IMR-90 (cell line): ENCODE data around the gene LPIN1. TPM values are rescaled to one million over a fixed set of nuclear protein-coding genes. Genes with fewer than 3 reads are reported as not detected.

Source experiments
- ATAC-seq: fragments of 200-7000 bp; cut with Tn5 transposase; 2 replicates; pipeline ENCODE4 v1.9.1; 2020; ENCODE audit warnings: low read depth, mild to moderate bottlenecking, moderate library complexity
- BruUV-seq: library from RNA; stranded (reverse); fragments of 400-500 nt; replicated peaks from 2 replicates; lab custom pipeline; 2021; lab: Mats Ljungman, UMichigan
- CTCF ChIA-PET: fragments of 300-600 bp; formaldehyde crosslinking; extraction: SDS; loops from one replicate; lab custom pipeline; 2021; ENCODE audit warnings: antibody characterized with exemption; lab: Yijun Ruan, JAX
- POLR2A ChIA-PET: fragments of 300-600 bp; sonication (Branson Sonifier 250); formaldehyde crosslinking; loops from one replicate; lab custom pipeline; 2022; ENCODE audit warnings: antibody characterized with exemption; ENCODE audit not compliant: unreplicated experiment; lab: Charles Lee
- DNase-seq: peaks from one replicate; pipeline ENCODE4 v3.0.0; 2013
- H2AFZ ChIP-seq: replicated peaks from 2 replicates; pipeline ENCODE3; 2013; ENCODE audit warnings: low read length, mild to moderate bottlenecking; ENCODE audit not compliant: poor library complexity
- H2AK5ac ChIP-seq: 2 replicates; pipeline ENCODE4 v1.6.1; 2013; ENCODE audit warnings: low read depth, low read length, inconsistent platforms
- H2AK9ac ChIP-seq: replicated peaks from 2 replicates; pipeline ENCODE3; 2013; ENCODE audit warnings: mild to moderate bottlenecking, low read depth, low read length, moderate library complexity; ENCODE audit not compliant: poor library complexity
- H2BK120ac ChIP-seq: 2 replicates; pipeline ENCODE4 v1.6.1; 2013; ENCODE audit warnings: low read depth, low read length, inconsistent platforms
- H2BK15ac ChIP-seq: 3 replicates; pipeline ENCODE4 v1.6.1; 2013; ENCODE audit warnings: low read depth, low read length, inconsistent platforms
- H2BK20ac ChIP-seq: 2 replicates; pipeline ENCODE4 v1.6.1; 2013; ENCODE audit warnings: low read depth, mild to moderate bottlenecking, inconsistent platforms, low read length, moderate library complexity
- H2BK5ac ChIP-seq: 2 replicates; pipeline ENCODE4 v1.6.1; 2013; ENCODE audit warnings: mild to moderate bottlenecking, low read depth, low read length, inconsistent platforms; ENCODE audit not compliant: poor library complexity, severe bottlenecking
- H3K14ac ChIP-seq: replicated peaks from 2 replicates; pipeline ENCODE4 v1.6.1; 2013; ENCODE audit warnings: low read depth, low read length, inconsistent platforms
- H3K18ac ChIP-seq: 2 replicates; pipeline ENCODE4 v1.6.1; 2013; ENCODE audit warnings: low read depth, low read length, control low read depth
- H3K23ac ChIP-seq: 2 replicates; pipeline ENCODE4 v1.6.1; 2013; ENCODE audit warnings: low read depth, low read length, inconsistent platforms
- H3K27ac ChIP-seq: 2 replicates; pipeline ENCODE4 v1.5.1; 2013; ENCODE audit warnings: mild to moderate bottlenecking, control low read depth, low read length; ENCODE audit not compliant: insufficient read depth
- H3K27me3 ChIP-seq: 2 replicates; pipeline ENCODE4 v1.6.1; 2013; ENCODE audit warnings: low read length; ENCODE audit not compliant: control insufficient read depth, insufficient read depth
- H3K36me3 ChIP-seq: 2 replicates; pipeline ENCODE4 v1.6.1; 2013; ENCODE audit warnings: low read length, mixed read lengths; ENCODE audit not compliant: control insufficient read depth, insufficient read depth
- H3K4ac ChIP-seq: 2 replicates; pipeline ENCODE4 v1.6.1; 2013; ENCODE audit warnings: low read depth, low read length, inconsistent platforms
- H3K4me1 ChIP-seq: 2 replicates; pipeline ENCODE4 v1.6.1; 2013; ENCODE audit warnings: low read length, mixed read lengths; ENCODE audit not compliant: control insufficient read depth, insufficient read depth
- H3K4me2 ChIP-seq: 2 replicates; pipeline ENCODE4 v1.6.1; 2013; ENCODE audit warnings: low read depth, mild to moderate bottlenecking, control low read depth, low read length, moderate library complexity
- H3K4me3 ChIP-seq: 2 replicates; pipeline ENCODE4 v1.5.1; 2013; ENCODE audit warnings: low read depth, mild to moderate bottlenecking, control low read depth, low read length, moderate library complexity; ENCODE audit not compliant: insufficient read depth
- H3K56ac ChIP-seq: 2 replicates; pipeline ENCODE4 v1.6.1; 2013; ENCODE audit warnings: low read length, inconsistent platforms; ENCODE audit not compliant: insufficient read depth; ENCODE audit errors: extremely low read depth
- H3K79me1 ChIP-seq, 2 experiments: 2 replicates each; pipeline ENCODE4 v1.6.1; 2013; ENCODE audit warnings: low read length in 2 of 2, inconsistent platforms in 1 of 2, low read depth in 1 of 2
- H3K9ac ChIP-seq: 2 replicates; pipeline ENCODE4 v1.6.1; 2013; ENCODE audit warnings: low read depth, low read length, control low read depth
- H3K9me1 ChIP-seq: 2 replicates; pipeline ENCODE4 v1.6.1; 2013; ENCODE audit warnings: low read length, inconsistent platforms; ENCODE audit not compliant: insufficient read depth
- H3K9me3 ChIP-seq: 2 replicates; pipeline ENCODE4 v1.6.1; 2013; ENCODE audit warnings: low read length; ENCODE audit not compliant: control insufficient read depth, insufficient read depth
- H4K20me1 ChIP-seq: 2 replicates; pipeline ENCODE4 v1.6.1; 2013; ENCODE audit warnings: low read length, inconsistent platforms; ENCODE audit not compliant: insufficient read depth
- H4K5ac ChIP-seq: 2 replicates; pipeline ENCODE4 v1.6.1; 2013; ENCODE audit warnings: mild to moderate bottlenecking, low read depth, low read length, control low read depth
- H4K8ac ChIP-seq, 2 experiments: 2 replicates each; pipeline ENCODE4 v1.6.1; 2013; ENCODE audit warnings: low read depth in 2 of 2, low read length in 2 of 2, control low read depth in 1 of 2, inconsistent platforms in 1 of 2
- H4K91ac ChIP-seq: 2 replicates; pipeline ENCODE4 v1.6.1; 2013; ENCODE audit warnings: low read depth, low read length, inconsistent platforms; ENCODE audit not compliant: insufficient read depth
- CHD1 ChIP-seq: IDR thresholded peaks from 2 replicates; pipeline ENCODE4 v1.6.1; 2012; ENCODE audit warnings: low read depth, low read length, improper control_type of control experiment
- CTCF ChIP-seq: conservative IDR thresholded peaks from 2 replicates; pipeline ENCODE4 v1.5.1; 2012; ENCODE audit warnings: mild to moderate bottlenecking, low read depth, low read length, improper control_type of control experiment
- MAFK ChIP-seq: IDR thresholded peaks from 2 replicates; pipeline ENCODE4 v1.6.1; 2012; ENCODE audit warnings: low read depth, low read length, improper control_type of control experiment
- MAZ ChIP-seq: IDR thresholded peaks from 2 replicates; pipeline ENCODE4 v1.6.1; 2012; ENCODE audit warnings: low read depth, mild to moderate bottlenecking, low read length, improper control_type of control experiment, moderate library complexity, borderline replicate concordance
- POLR2A ChIP-seq: IDR thresholded peaks from 2 replicates; pipeline ENCODE4 v1.6.1; 2012; ENCODE audit warnings: mild to moderate bottlenecking, low read depth, low read length
- RAD21 ChIP-seq: IDR thresholded peaks from 2 replicates; pipeline ENCODE4 v1.6.1; 2012; ENCODE audit warnings: low read length, improper control_type of control experiment
- WGBS, 2 experiments: methylation state at CpG; one replicate each; pipeline versions ENCODE4 v1.1.5 to v1.1.7; 2013; ENCODE audit warnings: missing lambda C conversion rate in 2 of 2; ENCODE audit not compliant: insufficient read length in 1 of 2; ENCODE audit errors: extremely low coverage in 2 of 2; 5-methylcytosine and 5-hydroxymethylcytosine counted together
- dilution Hi-C: fragments of 300-500 bp; cut with HindIII; formaldehyde crosslinking; loops from one replicate; pipeline ENCODE4 v1.14.3; 2018; ENCODE audit warnings: low sequenced_read_pairs; ENCODE audit not compliant: unreplicated experiment
- in situ Hi-C: fragments of 300-500 bp; cut with MboI; formaldehyde crosslinking; loops from 3 replicates; pipeline ENCODE4 v1.14.3; 2019; ENCODE audit warnings: low sequenced_read_pairs, inconsistent platforms, mixed read lengths
- intact Hi-C: fragments of 100-400 bp; cut with micrococcal nuclease; formaldehyde crosslinking; loops from 2 replicates; pipeline ENCODE4 v1.10.0; 2022
- polyA plus RNA-seq, 3 experiments: library from polyadenylated mRNA; depleted of rRNA; stranded (reverse); fragments of >200 nt; gene quantifications; 2 replicates each; pipeline ENCODE4 v1.2.3, GENCODE V29; 2012; ENCODE audit warnings: low replicate concordance in 1 of 3
- total RNA-seq: library from RNA; depleted of rRNA; stranded (reverse); fragments of >200 nt; gene quantifications from 2 replicates; pipeline ENCODE4 v1.2.3, GENCODE V29; 2012

The LPIN1 gene
- total and polyA plus RNA-seq, 2 of the 4 experiments (the other 2 are of a cell fraction): 21.3 to 25.1 TPM

GRCh38 chr2:11796190-11797171, 50.0 kb downstream of the LPIN1 start:
- BruUV-seq: no TSS peak
- Histone ChIP-seq H3K4me1 (no peaks in the 10 kb centered on the region; the same call in 1 of the 2 replicates), H4K8ac (no peak overlapping the region), H3K18ac (no peak overlapping the region), H3K36me3 (peaks cover 50% of the 10 kb centered on the region), H3K4me2 (no peak overlapping the region), H3K14ac (no peak overlapping the region), H3K23ac (no peak overlapping the region), H4K20me1 (no peaks in the 10 kb centered on the region), H4K5ac (no peak overlapping the region), H3K79me1 (no peaks in the 10 kb centered on the region), H3K27me3 (no peaks in the 10 kb centered on the region), H2BK120ac (no peak overlapping the region), H2BK20ac (no peak overlapping the region), H2BK5ac (no peak overlapping the region), H3K4me3 (no peak overlapping the region), H3K4ac (no peak overlapping the region), H2AK9ac (no peak overlapping the region), H3K9me3 (no peaks in the 10 kb centered on the region), H2AFZ (no peak overlapping the region), H3K9ac (no peak overlapping the region), H2BK15ac (no peak overlapping the region), H3K56ac (no peak overlapping the region), H3K27ac (no peak overlapping the region), H4K91ac (no peak overlapping the region), H3K9me1 (no peaks in the 10 kb centered on the region; the same call in 1 of the 2 replicates), H2AK5ac (no peak overlapping the region)
- CTCF ChIA-PET: interaction anchor here (0.9 kb wide), 1 partner anchor 9 kb away, joined by 3 read pairs; no protein-coding TSS in a partner anchor
- POLR2A ChIA-PET: no interaction called here
- dilution Hi-C loops (no loop called here), intact Hi-C loops (no loop called here), in situ Hi-C loops (no loop called here)
- no peak for TF ChIP-seq MAZ
- no peak for TF ChIP-seq CHD1
- TF ChIP-seq POLR2A: no peak
- no peak for TF ChIP-seq MAFK
- TF ChIP-seq RAD21: no peak
- no peak for TF ChIP-seq CTCF
- 100% methylated on average over 2 of the region's 18 CpGs; no CpG with 5 or more reads in 1 of the 2 experiments for WGBS, 2 experiments
- ATAC-seq (peak; percentile 35; the same call in 1 of the 2 replicates), DNase-seq (peak; percentile 8)
